Endothelial cell of coronary artery (primary cell): ENCODE results near the gene LCE3D. TPM values are rescaled to one million over a fixed set of nuclear protein-coding genes. Genes with fewer than 3 reads are reported as not detected.

Experiments
- total RNA-seq: library from RNA; depleted of rRNA; stranded (reverse); fragments of >200 nt; gene quantifications from 2 replicates; pipeline ENCODE4 v1.2.3, GENCODE V29; 2014

The LCE3D gene, protein sequence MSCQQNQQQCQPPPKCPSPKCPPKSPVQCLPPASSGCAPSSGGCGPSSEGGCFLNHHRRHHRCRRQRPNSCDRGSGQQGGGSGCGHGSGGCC
- total RNA-seq, result not detected in 2 replicates

GRCh38 chr1:152580433-152580832 is at the start of gene LCE3D:
LCE3D (minus strand) TSS chr1:152580516; CDS start chr1:152579936, 580 bp downstream.

DNA sequence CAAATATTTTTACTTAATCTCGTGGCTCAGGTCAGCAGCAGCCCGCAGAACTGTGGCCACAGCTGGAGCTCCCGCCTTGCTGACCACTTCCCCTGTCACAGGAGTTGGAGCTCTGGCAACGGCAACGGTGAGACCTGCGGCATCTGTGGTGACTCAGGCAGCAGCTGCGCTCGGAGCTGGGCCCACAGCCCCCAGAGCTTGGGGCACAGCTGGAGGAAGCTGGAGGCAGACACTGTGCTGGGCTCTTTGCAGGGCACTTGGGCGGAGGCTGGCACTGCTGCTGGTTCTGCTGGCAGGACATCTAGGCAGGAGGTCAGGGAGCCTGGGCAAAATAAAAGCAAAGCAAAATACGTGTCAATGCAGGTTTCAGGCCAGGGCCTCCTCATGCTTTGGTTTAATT is 42.5 kb upstream of the LCE3D start, which contains the start of gene LCE3A:
LCE3A (minus strand) TSS at position 301 of the 400 bp plus-strand sequence; CDS start at position 301, 0 bp downstream.

GRCh38 chr1:152613511-152613910 is 33.2 kb upstream of the LCE3D start, which contains the start of gene LCE3B:
LCE3B (plus strand) TSS chr1:152613811; CDS start chr1:152613811, 0 bp downstream.

DNA sequence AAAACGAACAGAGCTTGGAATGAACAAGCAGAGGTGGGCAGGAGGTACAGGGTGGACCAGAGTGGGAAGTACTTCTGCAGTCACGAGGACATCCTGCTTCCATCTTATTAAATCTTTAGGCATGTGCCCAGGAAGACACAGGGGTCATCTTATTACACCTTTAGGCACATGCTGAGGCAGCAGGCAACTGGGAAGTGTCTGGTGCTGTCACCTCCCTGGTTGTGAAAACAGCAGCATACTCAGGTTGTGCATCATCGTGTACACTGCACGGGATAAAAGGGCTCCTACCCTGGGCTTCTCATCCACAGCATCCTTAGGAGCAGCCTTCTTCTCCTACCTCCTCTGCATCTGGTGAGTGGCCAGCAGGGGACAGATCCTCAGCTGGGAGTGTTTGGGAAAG is 19.6 kb upstream of the LCE3D start, which contains the start of gene LCE3C:
LCE3C (plus strand) TSS at position 301 of the 400 bp plus-strand sequence. CDS start 498 bp downstream, outside the sequence.

DNA sequence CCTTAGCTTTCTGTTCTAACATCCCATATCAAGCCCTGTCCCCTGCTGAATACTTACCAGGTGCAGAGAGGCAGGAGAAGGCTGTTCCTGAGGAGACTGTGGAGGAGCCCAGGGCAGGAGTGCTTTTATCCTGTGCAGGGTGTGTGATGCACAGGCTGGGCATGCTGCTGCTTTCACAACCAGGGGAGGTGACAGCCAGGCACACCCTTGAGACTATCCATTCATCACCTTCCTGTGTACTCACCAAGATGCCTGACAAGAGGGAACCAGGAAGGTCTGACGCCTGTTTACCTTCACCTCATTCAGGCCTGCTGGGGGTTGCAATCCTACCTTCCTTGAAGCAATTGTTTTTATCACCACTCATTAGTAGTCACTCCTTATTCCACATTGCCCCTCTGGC is 13.6 kb downstream of the LCE3D start, which contains the start of gene LCE3E:
LCE3E (minus strand) TSS at position 100 of the 400 bp plus-strand sequence. CDS start 572 bp downstream, outside the sequence.

Other genes starting within 250 kb of the LCE3D start
- not detected in 2 replicates for gene FLG2, start 220.5 kb downstream of the LCE3D start, total RNA-seq
- gene CRNN, start 166.3 kb downstream of the LCE3D start, total RNA-seq, result not detected in 2 replicates
- not detected in 2 replicates for gene LCE5A, start 69.7 kb downstream of the LCE3D start, total RNA-seq
- not detected in 2 replicates for gene CRCT1, start 66.0 kb downstream of the LCE3D start, total RNA-seq
- gene LCE3E, start 13.7 kb downstream of the LCE3D start, total RNA-seq, result not detected in 2 replicates
- gene LCE3C, start 19.7 kb upstream of the LCE3D start, total RNA-seq, result not detected in 2 replicates
- gene LCE3B, start 33.3 kb upstream of the LCE3D start, total RNA-seq, result not detected in 2 replicates
- not detected in 2 replicates for gene LCE3A, start 42.6 kb upstream of the LCE3D start, total RNA-seq
- gene LCE2D, start 82.9 kb upstream of the LCE3D start, total RNA-seq, result not detected in 2 replicates
- gene LCE2C, start 94.8 kb upstream of the LCE3D start, total RNA-seq, result not detected in 2 replicates
- not detected in 2 replicates for gene LCE2B, start 105.6 kb upstream of the LCE3D start, total RNA-seq
- gene LCE2A, start 117.8 kb upstream of the LCE3D start, total RNA-seq, result not detected in 2 replicates
- not detected in 2 replicates for gene LCE4A, start 127.6 kb upstream of the LCE3D start, total RNA-seq
- gene KPRP, start 177.5 kb upstream of the LCE3D start, total RNA-seq, result not detected in 2 replicates
- gene LCE1F, start 194.6 kb upstream of the LCE3D start, total RNA-seq, result not detected in 2 replicates
- gene LCE1E, start 205.7 kb upstream of the LCE3D start, total RNA-seq, result not detected in 2 replicates
- gene LCE1D, start 216.2 kb upstream of the LCE3D start, total RNA-seq, result not detected in 2 replicates
- gene LCE1C, start 226.1 kb upstream of the LCE3D start, total RNA-seq, result not detected in 2 replicates
- gene LCE1B, start 231.5 kb upstream of the LCE3D start, total RNA-seq, result not detected in 2 replicates
- gene LCE1A, start 247.0 kb upstream of the LCE3D start, total RNA-seq, result not detected in 2 replicates